Medulla oblongata (tissue), 1 donor: Measurements from ENCODE around the gene TMEM63C.
A peak's percentile ranks its signal among the peaks of the same experiment; 100 is the strongest.

Experiments
- DNase-seq: peaks from one replicate; pipeline ENCODE4 v3.0.0-alpha.2; 2015; ENCODE audit errors: extremely low spot score

The TMEM63C gene, protein sequence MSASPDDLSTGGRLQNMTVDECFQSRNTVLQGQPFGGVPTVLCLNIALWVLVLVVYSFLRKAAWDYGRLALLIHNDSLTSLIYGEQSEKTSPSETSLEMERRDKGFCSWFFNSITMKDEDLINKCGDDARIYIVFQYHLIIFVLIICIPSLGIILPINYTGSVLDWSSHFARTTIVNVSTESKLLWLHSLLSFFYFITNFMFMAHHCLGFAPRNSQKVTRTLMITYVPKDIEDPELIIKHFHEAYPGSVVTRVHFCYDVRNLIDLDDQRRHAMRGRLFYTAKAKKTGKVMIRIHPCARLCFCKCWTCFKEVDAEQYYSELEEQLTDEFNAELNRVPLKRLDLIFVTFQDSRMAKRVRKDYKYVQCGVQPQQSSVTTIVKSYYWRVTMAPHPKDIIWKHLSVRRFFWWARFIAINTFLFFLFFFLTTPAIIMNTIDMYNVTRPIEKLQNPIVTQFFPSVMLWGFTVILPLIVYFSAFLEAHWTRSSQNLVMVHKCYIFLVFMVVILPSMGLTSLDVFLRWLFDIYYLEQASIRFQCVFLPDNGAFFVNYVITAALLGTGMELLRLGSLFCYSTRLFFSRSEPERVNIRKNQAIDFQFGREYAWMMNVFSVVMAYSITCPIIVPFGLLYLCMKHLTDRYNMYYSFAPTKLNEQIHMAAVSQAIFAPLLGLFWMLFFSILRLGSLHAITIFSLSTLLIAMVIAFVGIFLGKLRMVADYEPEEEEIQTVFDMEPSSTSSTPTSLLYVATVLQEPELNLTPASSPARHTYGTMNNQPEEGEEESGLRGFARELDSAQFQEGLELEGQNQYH

DNA sequence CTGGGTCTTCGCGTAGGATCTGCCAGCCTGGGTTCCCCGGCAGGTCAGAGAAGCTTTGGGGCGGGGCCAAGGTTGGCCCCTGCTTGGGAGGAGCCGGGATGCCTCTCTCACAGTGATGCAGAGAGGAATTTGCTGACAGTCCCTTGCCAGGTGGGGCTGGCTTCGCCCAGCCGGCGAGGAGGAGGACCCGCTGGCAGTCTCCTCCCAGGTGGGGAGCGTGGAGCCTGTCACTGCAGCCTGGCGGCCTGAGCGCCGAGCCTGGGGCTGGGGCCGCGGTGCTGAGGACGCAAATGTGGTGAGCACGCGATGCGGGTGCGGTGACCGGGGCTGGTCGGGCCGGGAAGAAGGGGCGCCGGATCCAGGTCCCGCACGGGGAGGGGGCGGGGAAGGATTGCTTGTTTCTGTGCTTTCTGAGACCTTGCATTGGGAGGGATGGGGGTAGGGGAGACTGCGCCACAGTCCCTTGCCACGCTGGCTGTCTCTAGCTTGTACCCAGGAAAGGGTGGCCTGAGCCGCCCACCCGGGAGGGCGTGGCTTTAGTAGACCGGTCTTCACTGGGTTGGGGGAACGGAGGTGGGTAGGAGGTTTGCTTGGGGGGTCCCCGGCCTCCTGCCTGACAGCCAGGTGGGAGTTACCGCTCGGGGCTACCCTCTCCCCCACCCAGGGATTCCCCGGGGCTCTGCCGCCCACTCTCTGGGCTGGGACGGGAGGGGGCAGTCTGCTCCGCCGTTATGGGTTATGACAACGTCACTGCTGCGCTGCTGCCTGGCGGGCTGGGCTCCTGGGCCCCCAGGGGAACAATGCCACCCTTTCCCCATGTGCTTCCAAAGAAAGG, at the start of gene TMEM63C:
Gene TMEM63C, plus strand, starts transcription at position 196 of the 835 bp plus-strand sequence. CDS start 37,016 bp downstream, outside the sequence.
- DNase-seq: peak; percentile 14

DNA sequence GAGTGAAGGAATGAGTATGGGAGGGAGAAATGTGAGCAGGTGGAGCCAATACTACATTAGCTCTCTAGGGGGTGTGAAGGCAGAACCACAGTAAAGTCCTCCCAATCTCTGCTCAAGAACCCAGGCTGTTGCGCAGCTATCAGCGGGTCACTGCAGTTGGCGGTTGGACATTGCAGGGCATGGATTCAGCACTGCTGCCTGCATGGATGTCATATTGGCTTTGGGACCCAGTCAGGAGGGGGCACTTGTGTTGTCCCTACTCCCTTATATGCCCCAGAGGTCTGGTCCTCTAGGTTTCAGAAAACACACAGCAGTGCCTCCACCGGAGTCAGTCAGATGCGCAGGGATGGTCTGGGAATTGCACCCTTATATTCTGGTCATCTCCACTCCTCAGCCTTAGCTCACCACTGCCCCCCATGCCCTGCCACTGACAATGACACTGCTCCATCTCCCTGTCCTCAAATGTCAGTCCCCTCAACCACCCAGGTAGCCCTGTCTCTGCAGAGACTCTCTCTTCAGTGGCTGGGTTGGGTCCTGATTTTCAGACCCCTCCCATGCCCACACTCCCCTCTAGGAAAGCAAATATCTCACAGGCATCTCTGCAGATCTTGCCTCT, 49.6 kb upstream of the TMEM63C start:
- no peak for DNase-seq

DNA sequence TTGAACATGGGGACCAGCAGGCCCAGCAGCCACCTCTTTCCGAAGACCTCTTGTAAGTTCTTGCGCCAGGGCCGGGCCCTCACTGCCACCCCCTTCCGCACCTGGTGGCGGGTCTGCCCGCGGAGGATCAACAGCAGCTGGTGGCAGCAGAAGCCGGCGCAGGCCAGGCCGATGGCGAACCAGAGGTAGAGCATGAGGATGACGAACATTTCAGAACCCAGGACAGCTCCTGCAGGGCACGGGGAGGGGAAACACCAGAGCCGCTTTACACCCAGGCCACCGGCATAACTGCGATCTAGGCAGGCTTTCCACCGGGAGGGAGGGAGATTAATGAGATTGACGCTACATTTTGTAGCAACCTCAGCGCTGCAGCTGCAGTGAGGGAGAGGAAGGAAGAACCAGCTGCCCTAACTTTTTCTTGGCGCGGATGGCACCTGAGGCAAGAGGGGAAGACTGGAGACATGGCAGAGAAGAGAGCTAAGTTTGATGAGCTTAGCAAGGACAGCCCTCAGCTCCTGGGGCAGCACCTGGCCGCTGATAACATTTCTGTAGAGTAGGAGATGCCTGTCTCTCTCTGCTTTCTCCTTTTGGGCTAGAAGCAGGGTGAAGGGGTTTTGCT, 47.8 kb upstream of the TMEM63C start:
- no peak for DNase-seq

DNA sequence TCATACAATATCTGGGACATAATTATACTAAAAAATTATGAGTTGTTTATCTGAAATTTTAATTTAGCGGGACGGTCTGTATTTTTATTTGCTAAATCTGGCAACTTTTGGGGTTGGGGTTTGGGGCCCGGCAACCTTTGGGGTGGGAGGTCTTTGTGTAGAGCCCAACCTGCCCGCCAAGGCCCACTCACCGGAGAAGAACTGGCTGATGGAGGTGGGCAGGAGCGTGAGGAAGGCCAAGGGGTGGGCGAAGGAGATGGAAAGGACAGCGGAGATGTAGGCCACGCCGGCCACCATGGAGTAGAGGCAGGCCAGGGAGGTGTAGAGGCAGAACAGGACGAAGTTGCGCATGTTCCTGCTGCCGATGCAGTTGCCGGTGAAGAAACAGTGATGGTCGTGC, 42.6 kb upstream of the TMEM63C start:
- no peak for DNase-seq

DNA sequence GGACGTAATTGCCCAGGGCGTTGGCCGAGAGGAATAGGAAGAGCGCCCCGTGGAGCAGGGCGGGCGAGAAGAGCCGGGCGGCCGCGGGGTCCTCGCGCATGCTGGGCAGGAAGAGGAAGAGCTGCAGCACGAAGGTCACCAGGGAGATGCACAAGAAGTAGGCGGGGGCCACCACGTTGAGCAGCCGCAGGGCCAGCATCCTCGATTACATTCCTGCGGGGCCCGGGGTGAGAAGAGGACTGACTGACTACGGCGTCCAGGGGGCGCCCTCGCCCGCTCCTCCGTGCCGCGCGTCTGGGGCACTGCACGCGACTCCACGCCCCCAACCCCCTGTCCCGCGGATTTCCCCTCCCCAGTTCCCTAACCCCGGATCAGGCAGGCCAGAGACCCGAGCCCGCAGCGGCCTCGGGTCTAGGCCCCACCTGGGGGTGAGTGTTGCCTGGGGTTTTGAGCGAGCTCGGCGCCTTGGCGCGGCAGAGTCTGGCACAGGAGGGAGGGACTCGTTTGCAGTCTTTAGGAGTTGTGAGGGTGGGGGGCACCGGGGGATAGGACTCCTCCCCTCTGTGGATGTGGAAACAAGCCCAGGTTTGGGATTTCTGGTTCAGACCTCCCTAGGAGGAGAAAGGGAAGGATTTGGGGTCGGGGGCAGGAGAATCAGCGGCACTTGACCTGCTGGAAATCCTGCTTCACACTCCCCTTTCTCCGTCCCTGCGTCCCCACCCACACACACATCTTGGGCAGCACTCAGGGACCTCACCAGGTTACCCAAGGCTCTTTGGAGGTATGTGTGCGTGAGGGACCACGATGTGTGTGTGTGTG, 41.8 kb upstream of the TMEM63C start:
- no peak for DNase-seq

DNA sequence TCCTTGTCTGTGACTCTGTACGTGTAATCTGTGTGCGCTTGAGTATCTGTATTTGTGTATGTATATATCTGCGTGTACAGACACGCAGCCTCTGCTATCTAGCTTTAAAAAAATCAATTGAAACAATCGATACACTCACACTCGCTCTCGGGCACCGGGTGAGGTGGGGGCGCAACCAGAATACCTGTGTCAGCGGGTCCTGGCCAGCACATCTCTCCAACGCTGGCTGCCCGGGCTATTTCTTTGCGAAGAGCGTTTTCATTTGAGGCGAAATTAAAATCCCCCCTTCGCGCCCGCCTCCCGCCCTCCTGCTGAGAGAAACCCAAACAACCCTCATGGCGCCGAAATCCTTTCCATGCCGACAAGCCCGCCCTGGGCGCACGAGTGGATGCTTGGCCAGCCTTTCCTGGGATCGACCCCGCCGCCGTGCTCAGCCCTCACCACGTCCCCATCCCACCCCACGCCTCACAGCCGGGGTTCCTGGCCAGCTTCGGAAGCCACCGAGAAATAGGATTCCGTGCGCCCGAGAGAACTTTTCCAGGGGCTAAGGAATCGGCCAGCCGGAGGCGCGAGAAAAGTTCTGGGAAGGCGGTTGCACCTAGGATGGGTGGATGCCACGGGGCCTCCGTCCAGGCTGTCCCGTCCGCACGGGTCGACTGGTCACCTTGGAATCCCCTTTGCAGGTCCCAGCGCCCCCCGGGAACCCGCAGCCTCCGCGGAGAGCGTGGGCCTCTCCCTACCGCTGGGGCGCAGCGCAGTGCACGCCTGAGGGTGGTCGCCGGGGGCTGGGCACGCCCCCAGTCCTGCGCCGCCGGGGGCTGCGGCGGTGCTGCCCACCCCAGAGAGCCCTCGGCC, 41.0 kb upstream of the TMEM63C start:
- no peak for DNase-seq

DNA sequence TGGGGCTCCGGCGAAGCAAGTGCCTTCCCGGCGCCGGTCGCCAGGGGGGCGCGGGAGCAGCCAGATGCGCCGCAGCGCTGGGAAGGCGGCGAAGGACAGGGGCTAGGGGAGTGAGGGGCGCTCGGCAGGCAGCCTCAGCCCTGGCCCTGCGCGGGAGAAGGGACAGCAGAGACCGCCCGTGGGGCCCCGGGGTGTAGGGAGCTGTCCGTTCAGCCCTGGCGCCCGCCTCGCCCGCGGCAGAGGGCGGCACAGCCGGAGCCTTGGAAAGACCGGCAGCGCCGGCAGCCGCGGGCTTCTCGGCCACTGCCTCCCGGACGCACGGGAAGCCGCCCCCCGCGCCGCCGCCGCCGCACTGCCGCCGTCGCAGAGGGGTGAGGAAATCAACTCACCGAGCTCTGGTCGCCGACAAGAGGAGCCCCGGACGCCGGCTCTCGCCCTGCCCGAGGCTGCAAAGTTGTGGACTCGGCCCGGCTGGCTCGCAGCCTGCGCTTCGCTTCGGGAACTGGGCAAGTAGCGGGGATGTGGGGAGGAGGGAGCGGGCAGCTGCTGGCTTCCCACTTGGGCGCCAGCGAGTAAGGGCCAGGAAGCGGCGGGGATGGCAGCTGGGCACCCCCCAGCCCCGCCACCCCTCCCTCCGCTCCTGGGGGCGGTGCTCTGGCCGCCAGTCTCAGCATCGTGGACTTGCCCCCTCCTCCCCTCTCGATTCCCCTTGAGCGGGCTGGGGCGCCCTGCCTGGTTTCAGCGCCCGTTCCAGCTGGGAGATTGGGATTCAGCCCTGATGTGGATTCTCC, 40.2 kb upstream of the TMEM63C start, which contains the start of gene ZDHHC22:
Gene ZDHHC22, minus strand, starts transcription at position 578 of the 791 bp plus-strand sequence. CDS start 2,053 bp downstream, outside the sequence.
- DNase-seq: peak; percentile 50

GRCh38 chr14:77142005-77142800, 39.4 kb upstream of the TMEM63C start:
- DNase-seq: no peak

- peak; percentile 22 for DNase-seq
Observed at GRCh38 chr14:77143071-77143470, 38.5 kb upstream of the TMEM63C start.

DNA sequence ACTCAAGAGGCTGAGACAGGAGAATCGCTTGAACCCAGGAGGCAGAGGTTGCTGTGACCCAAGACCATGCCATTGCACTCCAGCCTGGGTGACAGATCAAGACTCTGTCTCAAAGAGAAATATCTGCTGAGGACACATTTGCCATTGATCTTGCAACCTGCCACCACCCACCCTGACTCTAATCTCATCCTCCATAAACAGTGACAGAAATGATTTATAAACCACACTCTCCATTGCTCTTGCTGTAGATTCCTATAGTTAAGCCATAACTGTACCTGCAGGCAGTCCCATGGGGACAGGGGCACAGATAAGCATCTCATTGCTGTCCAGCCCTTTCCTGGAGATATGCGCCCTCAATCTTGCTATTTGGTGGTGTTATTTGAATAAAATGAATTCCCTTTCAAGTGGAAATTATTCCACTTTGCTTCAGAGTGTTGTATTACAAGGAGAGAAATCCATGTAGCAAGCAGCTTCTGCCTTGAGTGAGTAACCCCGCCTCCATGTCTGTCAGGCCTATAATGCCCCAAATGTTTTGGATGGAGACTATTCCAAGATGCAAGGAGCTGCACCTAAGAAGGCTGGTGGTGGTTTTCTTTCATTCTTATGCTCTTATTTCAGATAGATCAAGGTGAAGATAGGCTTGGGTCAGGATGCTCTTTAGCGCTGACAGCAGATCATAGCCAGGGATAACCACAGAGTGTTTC, 37.0 kb upstream of the TMEM63C start:
- no peak for DNase-seq

GRCh38 chr14:77145975-77146740, 35.4 kb upstream of the TMEM63C start:
- no peak for DNase-seq

GRCh38 chr14:77148510-77149231, 32.9 kb upstream of the TMEM63C start:
- no peak for DNase-seq

DNA sequence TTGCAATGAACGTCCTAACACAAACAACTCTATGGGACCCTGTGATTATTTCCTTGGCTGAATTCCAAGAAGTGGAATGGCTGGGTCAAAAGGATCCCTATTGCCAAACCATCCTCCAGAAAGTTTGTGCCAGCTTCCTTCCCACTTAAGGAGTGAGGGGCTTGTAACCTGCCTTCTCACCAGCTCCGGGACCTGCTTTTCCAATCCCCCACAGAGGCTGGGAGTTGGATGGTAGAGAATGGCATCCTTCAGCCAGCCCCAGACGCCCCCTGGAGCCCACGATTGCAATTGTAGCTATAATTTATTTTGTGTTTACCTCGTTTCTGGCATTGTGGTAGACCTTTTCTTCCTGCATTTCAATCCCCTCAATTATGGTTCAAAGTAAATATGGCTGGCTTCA, 30.4 kb upstream of the TMEM63C start:
- peak; percentile 20 for DNase-seq

- peak; percentile 8 for DNase-seq
Observed at GRCh38 chr14:77151918-77152588, 29.5 kb upstream of the TMEM63C start.

GRCh38 chr14:77153802-77154201, 27.8 kb upstream of the TMEM63C start:
- DNase-seq: no peak
